ENCODE results near the gene FOXN3.
A peak's percentile ranks its signal among the peaks of the same experiment; 100 is the strongest.

Gene FOXN3

DNA sequence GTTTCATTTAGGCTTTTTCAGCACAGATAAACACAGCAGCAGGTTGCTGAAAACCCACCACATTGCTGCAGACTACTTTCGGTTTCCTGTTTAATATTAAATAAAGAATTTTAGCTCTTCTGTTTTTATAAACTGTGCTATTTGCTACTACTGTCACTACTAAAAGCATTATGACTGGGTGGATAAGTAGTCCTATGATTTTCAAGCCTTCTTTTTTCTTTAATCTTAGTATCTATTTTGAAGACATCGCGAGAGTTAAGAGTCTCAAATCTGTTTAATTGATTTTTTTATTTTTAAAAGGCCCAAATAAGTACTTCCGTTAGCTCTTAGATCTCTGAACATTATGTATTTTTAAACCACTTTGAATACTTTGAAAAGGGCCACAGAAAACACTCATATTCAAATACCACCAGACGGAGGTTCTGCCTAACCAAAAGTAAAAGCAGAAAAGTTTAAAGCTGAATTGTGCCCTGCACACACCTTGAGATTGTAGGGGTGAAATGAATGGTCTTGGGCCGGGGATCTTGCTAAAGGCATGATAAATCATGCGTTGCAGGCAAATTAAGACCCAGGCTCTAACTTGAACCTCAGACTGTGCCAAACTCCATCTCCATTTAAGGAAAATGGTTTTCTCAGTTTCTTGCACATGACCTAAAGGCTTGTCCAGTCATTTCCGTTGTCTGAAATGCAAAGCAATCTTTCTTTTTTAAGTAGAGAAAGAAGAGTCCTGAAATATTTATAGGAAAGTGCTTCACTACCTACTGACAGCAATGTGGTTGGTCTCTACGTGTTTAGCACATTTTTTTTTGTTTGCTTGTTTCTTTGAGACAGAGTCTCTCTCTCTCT is 13.6 kb upstream of the FOXN3 start:
- DNase-seq: peak; percentile 67 to 68

DNA sequence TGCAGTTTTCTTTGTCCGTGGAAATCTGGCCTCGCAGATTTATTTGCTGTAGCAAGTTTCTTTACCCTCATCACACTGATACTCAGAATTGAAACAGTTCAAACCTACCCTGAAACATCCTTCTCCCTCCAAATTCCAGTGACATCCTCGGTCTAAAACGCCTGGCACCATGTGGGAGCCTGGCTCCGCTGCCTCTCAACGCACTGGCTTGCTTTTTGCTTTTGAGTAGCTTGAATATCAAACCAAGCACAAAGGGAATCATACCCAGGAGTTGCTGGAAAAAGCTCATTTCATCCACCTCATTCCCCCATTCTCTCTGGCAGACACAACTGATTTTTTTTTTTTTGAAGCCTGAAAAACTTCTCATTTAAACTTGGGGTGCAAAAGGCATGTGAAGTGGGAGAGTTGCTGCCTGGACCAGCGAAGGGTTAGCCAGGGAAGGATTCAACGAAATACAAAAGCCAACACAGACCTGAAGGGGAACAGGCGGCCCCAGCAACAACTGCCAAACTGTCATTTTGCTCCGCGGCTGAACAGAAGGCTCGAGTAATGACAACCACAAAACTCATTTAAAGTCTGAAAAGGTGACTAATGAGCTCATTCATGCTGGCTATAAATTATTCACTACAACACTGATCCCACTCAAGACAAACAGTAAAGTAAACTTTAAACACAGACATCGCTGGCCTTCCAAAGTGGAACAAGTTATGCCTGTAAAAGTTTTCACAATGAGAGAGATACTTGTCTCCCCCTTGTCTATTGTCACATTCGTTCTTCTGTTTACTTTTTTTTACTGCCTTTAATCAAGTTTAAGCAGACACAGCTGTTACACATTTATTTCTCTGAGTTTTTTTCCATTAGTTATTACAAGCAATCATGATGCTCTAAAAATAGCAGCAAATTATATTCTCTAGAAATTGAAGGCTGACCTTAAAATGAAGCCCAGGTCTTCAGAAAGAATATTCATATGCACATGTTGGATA is 12.5 kb upstream of the FOXN3 start:
- peak in 1 of 2 donors; percentile 38 for DNase-seq

DNA sequence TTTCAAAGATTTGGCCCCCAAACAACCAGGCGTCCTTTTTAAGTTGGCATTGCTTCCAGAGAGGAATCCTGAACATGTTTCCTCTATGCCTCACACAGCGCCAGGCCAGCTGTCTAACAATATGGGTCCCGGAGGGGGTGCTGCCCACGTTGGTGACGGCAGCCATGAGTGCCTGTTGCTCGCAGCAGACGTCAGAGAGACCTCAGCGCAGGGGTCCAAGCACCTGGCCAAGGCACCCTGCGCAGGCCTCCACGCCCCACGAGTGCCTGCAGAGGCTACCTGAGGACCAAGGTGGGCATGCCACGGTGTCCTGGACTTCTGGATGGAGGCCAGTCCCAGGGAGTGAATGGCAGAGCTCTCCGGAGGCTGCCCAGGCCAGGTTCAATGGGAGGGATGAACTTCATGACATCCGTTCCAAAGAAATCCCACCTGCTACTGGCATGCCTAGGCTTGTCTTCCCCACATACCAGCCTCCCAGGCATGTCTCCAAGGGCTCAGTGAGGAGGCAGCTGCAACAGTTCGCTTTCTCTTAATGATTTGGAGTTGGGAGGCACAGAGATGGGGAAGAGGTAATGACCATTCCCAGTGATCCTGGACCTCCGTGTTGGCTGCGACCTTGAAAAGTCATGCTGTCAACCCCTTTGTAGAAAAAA is 11.6 kb upstream of the FOXN3 start:
- DNase-seq: no peak

DNA sequence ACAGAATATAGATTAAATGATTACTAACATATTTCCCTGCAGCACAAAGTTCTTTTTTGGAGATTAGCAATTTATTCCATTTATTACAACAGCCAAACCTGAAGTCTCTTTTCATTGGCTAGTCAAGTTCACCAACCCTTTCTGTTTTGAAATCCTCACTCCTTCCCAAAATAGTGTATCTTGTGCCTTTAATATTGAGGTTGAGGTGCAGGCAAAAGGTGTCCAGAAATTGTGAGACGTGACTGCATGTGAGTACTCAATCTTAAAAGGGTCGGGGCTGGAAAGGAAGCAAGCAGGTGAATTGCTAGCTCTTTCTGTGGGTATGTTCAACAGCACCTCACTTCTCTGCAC is 11.1 kb upstream of the FOXN3 start:
- no peak for DNase-seq

DNA sequence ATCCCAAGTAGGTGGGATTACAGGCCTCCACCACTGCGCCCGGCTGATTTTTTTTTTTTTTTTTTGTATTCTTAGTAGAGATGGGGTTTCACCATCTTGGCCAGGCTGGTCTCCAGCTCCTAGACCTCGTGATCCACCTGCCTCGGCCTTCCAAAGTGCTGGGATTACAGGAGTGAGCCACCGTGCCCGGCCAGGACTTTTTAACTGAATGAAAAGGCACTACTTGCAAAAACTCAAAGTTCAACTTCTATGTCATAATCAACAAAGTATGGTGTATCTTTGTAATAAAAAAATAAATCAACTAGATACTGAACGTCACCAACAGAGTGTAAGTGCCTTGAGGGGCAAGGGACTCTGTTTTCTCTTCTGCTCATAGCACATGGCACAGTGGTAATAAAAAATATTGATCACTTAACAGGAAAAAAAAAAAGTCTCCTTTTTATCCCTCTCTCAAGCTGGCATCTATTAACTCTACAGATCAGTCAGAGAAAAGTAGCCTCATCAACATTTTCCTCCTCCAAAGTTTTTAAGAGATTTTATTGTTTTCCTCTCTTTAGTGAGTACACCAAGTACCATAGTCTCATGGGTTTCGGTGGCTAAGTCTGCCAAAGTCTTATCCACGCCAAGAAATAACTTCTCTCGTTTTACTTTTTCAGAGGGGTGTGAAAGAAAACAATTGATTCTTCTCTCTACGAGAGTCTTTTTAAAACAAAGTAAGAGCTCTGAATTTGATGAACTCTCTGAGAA is 10.6 kb upstream of the FOXN3 start:
- no peak for DNase-seq

DNA sequence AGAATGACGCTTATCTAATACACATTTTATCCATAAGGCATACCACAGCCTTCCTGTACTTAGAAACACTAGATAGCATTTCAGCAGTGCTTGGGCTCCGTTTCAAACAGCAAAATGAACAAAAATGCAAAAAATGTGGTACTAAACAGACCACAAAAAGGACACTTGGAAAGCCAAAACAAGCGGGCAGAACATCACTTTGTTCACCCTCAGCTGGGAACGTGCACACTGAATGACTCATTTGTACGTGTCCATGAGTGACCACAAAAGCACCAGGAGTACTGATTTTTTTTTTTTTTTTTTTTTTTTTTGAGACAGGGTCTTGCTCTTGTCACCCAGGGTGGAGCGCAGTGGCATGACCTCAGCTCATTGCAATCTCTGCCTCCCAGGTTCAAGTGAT is 8.9 kb upstream of the FOXN3 start:
- DNase-seq: no peak

- no peak for DNase-seq
Measured at GRCh38 chr14:89424241-89424640, 7.2 kb upstream of the FOXN3 start.

GRCh38 chr14:89422952-89423345 is 5.9 kb upstream of the FOXN3 start:
- DNase-seq: no peak

DNA sequence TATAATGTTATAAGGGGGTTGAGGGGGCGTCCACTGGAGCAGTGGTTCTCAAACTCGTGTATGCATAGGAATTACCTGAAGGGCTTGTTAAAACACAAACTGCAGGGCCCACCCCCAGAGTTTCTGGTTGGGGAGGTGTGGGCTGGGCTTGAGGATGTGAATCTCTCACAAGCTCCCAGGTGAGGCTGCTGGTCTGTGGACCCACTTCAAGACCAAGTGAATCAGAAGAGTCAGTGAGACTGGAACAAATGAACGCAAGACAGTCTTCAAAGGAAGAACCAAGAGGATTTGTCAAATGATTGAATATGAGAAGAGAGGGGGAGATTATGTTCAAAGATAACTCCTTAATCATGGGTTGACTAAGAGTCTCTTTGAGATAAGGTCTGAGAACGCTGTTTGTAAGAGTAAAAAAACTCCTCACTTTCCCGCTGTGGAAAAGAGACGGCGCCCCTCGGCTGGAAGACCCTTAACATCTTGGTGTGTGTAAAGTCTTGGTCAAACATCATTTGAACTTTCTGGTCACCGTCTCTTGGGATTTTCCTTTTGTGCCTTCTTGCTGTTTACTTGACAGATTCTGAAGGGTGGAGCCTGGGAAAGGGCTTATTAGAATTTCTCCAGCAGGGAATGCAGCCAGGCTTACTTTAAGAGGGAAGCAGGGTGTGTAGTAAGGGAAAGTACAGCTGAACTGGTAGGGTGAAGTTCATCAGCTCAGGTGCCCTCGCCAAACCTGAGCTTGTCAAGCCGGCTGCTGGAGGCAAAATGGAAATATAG is 5.3 kb upstream of the FOXN3 start:
- no peak for DNase-seq

GRCh38 chr14:89420502-89420901 is 3.5 kb upstream of the FOXN3 start:
- no peak for DNase-seq

DNA sequence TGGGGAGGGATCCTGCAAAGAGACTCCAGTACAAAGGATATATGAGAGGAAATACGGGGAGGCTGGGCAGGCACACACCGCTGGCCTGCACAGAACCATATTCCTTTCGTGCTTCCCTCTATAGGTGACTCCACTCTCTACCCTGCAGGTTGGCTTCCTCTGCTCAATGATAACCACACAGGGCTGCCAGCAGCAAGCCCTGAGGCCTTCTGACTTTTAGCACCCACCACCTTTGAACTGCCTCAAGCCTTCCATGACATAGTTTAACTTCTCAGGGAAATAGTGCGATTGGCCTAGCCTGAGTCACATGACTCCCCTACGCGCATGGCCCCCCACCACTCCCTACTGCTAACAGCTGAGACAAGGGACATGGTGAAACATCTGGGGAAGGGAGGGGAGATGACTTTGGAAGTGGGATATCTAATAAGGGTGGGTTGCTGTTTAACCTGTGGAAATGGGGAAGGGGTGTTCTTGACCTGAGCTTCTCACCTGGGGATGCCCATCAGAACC is 3.0 kb upstream of the FOXN3 start:
- no peak for DNase-seq

DNA sequence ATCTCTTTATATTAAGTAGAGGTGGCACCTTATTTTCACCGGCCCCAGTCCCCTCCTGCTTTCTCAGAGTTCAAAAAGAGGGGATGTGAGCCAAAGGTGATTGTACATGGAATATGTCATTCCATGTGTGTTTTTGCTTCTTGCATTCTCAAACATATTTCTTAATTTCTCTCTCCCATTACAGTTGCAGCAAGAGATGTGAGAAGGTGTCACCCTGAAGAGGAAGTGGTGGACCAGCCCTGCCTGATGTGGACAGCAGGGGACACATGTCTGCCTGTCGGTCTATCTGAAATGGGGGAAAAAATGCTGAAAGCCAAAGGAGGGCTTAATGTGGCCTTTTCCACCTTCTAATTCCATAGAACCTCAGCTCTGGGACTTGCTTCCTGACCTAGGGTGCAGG is 1.9 kb upstream of the FOXN3 start:
- DNase-seq: peak; percentile 64 to 68

DNA sequence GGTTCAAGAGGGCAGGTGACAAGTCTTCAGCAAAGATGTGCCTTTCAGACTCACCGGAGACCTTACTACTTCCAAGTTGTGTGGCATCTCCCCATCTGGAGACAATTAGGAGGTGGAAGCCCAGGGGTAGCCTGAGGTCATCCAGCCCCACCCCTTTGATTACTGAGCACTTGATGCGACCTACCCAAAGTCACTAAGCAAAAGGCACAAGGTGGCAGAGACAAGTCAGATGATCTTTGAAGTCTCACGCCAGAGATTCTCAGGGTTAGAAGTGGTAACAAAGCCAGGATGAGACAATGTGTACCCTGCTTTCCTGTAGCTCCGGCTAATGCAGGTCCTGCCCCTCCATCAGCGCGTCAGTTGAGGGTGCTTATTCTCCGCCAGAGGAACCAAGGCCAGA is 1.4 kb upstream of the FOXN3 start:
- DNase-seq: no peak

DNA sequence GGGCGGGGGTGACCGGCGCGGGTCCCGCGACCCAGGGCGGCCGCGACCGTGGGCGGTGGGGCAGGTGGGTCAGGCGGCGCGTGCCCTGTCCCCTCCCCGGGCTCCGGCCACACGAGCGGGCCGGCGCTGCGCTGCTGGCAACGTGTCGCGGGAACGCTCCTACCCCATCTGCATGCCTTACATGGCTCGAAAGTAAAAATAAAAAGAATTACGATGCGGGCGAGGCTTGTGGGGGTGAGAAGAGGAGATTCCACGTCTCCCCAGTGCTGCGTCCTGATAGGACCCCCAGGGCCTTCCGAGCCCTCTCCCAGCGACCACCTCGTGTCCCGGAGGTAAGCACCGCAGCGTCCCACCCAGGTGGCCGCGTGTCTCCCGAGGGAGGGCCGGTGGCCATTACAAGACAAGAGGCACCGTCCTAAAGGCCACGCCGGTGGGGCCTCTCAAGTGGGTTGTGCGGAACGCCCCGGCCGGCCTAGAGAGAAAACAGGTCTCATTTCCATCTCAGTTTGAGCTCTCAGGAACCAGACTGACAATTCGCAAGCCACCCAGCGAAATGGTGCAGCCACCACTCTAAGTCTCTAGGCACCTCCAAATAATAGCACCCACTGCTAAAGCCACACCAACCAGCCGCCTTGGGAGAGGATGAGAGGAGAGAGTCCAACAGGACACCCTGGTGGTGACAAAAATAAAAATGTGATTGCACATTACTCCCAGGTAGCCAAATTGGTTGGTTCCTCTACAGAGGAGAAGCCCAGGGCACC is 612 bp upstream of the FOXN3 start:
- peak; percentile 59 to 61 for DNase-seq

DNA sequence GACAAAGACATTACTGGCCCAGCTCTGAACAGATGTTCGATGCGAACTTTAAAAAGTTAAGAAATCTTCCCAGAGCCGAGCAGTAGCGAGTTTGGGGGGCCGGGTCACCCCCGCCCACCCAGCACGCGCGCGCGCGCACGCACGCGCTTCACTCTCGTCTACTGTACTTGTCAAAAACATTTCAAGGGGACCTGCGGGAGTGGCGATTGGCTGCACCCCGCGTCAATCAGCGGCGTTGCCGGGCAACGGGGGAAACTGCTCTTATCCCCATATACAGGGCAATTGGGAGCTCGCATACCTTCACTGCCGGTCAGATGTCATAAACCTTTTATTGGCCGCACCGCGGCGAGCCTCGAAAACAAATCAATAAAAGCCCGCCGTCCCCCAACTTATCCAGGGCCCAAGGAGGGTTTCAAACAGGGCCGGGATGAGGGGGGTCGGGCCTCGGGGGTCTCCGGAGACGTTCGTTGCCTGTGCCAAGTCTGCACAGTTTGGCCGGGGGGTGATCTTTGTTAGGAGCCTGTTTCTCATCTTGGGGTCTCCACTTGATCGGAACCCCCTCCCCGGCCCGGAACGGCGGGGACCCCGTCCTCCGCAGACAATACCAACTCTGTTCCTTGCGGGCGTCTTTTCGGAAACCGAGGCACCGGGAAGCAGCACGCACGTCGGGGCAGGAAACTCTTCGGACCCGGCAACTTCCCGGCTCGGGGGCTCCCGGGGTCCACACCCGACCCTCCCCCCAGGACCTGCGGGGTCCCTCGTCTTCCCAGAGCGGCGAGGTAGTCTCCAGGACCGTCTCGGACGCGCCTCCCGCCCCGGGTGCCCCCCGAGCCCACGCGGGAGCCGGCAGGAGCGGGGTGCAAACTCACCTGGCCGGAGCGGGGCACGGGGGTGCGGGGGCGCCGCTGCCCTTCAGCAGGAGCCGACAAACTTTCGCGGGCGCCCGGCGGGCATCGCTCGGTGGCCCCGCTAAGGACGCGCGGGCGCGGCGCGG is 734 bp downstream of the FOXN3 start:
- peak; percentile 99 to 100 for DNase-seq

- no peak for DNase-seq
Measured at GRCh38 chr14:89415159-89415558, 1.9 kb downstream of the FOXN3 start.

GRCh38 chr14:89411976-89412375 is 5.1 kb downstream of the FOXN3 start:
- no peak for DNase-seq

DNA sequence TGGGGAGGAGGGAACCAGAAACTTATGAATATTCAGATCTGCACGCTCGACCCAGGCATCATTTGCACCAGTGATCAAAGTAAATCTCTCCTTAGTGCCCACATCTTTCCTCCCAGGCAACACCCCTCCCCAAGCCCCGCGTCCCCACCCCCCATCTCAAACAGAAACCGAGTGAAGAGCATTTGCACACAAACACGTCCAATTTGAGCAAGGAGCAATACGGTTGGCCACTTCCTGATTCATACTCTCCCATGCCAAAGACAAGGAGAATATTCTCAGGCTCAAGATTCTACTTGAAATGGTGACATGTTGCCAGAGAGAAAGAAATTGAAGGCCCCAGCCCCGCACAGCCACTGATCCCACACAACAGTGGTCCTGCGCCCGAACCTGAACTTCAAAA is 7.1 kb downstream of the FOXN3 start:
- DNase-seq: no peak
